SIG-M5 (cell line): ENCODE measurements around the gene RNF166.

ENCODE experiments used
- DNase-seq: peaks from one replicate; lab custom pipeline; 2025; lab: John Stamatoyannopoulos, UW

The RNF166 gene

GRCh38 chr16:88706965-88707826, 988 bp upstream of the RNF166 start:
- DNase-seq = no peak

GRCh38 chr16:88705801-88706228, 393 bp downstream of the RNF166 start:
- DNase-seq = no peak

DNA sequence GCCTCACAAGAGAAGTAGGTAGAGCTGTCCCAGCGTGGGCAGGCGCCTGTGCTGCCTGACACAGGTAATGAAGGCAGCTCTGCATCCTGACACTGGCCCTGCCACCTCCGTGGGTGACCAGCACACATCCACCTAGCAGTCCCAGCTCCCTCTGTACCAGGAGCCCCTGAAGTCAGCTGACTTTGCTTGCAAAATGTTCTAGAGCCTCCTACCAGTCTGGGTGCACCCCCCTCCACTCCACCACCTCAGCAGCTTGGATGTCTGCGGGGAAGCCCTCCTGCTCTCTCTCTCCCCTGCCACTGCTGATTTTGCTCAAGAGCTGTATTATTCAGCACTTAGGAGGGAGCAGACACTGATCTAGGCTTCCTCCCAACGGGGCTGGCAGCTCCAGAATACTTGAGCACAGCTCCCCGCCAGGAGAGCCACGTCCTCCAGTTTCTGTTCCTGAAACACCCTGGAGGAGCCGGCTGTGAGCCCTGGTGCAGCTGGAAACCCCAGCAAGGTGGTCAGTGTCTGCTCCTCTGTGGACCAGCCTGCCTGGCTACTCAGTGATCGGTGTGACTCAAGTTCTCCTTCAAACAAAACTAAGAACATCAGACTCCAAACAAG, 1.0 kb downstream of the RNF166 start:
- DNase-seq = peak; percentile 18

- DNase-seq = no peak
These were observed 2.5 kb downstream of the RNF166 start for GRCh38 chr16:88703486-88704309.

DNA sequence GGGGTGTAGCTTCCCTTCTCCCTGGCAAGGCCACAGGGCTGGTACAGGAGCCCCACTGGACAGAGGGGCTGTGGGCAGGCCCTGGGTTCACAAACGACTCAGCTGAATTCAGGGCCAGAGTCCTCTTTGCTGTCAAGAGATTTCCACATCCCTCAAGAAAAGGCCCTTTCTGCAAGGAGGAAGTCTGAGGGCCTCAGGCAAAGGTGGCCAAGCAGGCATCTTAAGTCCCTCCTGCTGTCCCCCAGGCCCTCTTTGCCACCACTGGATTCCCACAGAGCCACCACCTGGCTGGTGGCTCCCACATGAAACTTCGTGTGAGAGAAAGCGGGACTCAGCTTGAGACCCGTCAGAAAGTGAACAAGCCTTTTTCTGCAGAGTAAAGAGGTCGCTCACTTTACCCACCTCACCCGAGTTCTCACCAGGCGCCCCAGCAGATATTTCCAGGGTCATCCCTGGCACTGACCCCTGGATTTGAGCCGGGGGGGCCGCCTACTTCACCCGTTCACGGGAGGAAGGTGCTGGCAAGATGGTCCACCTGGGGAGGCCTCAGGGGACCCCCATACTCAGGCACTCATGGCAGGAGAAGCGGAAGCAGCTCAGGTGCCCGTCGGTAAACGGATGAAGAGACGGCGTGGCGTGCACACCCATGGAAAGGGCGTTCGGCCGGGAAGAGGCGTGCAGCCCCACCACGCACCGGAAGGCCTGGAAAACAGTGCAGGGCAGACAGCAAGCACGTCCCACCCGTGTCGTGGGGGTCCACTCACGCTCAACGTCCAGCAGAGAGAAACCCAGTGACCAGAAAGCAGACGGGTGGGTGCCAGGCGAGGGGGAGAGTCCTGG, 3.6 kb downstream of the RNF166 start:
- no peak for DNase-seq

GRCh38 chr16:88701581-88702370, 4.4 kb downstream of the RNF166 start:
- DNase-seq = no peak

DNA sequence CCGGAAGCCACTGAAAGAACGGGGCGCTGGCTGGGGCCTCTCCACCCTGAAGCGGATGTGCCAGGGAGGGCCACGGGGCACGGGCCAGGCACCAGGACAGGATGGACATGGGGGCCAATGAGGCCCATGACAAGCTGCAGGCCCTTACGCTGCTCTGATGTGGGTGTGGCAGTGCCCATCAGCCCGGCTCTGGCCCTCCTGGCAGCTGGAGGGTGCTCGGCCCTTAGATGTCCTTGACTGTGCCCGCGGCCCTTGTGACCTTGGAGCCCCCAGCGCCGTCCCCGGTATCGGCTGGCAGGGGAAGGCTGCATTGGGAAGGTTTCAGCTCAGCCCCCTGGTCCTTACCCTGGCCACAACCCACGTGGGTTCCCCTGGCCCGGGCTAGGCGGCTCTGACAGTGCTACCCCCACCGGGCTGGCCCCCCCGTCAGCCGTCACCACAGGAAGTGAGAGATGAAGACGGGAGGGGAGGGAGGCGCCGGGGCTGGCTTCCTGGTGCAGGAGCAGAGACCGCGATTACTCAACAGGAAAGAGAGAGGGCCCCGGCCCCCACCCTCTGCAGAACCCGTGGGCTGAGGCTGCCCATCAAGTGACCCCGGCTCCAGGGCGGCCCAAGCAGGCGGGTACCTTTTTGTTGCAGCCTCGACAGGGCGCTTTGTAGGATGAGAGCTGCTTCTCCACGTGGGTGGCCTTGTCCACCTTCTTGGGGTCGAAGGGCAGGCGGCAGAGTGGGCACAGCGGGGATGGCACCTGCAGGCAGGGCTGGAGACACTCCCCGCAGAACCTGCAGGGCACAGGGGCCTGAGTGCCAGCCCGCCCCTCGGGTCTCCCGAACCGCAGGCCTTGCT, 5.3 kb downstream of the RNF166 start:
- DNase-seq = peak; percentile 60

- no peak for DNase-seq
These were observed 5.9 kb downstream of the RNF166 start for GRCh38 chr16:88700322-88700635.

DNA sequence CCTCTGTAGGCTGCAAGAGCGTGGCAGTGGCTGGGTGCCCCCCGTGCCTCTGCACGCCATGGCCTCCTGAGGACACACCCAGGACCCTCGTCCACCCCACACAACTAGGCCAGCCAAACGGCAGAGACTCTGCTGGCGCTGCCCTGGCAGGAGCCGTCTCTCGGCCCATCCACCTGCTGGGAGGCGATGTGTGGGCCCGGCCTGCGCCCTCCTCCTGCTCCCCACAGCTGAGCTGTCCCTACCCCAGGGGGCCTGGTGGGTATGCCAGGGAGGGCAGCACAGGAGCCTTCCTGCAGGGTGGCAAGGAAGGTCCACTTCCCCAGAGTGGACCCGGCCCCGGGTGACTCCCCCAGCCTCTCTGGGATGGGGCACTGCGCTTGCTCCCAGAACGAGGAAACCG, 7.0 kb downstream of the RNF166 start:
- no peak for DNase-seq

DNA sequence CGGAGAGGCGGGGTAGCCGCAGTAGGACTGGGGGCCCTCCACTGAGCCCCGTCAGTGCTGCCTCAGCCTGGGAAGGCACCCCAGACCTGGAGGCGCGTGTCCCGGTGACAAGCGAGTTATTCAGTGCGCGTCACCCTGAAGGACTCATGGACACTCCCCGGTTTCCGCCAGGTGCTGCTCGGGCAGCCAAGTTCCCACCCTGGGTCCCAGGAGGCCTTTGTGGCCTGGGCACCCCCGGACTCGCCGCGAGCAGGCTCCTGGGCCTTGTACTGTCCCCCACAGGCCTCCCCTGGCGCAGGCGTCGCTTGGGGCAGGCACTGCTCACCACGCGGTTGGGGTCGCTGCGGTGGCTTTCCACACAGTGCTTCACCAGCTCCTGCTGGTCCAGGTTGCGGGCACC, 7.6 kb downstream of the RNF166 start:
- no peak for DNase-seq

DNA sequence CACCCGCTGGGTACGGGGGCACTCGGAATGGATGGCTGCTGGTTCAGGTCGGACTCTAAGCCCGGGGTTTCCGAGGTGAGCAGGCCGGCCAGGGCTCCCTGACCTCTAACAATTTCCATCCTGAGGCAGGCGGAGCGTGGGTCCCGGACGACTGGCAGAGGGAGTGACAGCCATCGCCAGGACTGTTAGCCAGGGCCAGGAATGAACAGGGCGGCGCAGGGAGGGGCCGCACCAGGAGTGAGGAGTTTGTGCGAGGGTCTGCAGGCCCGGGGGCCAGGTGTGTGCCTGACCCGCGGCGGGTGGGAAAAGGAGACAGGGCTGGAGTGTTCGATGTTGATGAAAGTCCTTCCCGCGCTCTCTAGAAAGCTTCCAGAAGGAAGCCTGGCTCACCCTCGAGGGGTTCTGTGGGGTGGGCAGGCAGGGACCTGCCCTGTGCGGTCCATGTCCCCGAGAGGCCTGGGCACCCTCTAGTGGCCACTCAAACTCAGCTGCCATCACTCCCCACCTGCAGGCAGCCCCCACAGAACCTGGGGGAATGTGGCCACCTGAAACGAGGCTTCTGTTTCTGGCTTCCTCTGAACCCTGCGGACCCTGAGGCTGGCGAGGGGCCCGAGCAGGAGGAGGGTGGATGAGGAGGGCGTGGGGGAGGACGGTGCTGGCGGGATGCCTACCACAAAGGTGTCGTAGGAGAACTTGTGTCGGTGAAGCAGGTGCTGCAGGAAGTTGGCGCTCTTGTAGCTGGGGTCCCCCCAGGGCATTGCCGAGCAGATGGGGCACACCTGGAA, 8.2 kb downstream of the RNF166 start:
- no peak for DNase-seq

DNA sequence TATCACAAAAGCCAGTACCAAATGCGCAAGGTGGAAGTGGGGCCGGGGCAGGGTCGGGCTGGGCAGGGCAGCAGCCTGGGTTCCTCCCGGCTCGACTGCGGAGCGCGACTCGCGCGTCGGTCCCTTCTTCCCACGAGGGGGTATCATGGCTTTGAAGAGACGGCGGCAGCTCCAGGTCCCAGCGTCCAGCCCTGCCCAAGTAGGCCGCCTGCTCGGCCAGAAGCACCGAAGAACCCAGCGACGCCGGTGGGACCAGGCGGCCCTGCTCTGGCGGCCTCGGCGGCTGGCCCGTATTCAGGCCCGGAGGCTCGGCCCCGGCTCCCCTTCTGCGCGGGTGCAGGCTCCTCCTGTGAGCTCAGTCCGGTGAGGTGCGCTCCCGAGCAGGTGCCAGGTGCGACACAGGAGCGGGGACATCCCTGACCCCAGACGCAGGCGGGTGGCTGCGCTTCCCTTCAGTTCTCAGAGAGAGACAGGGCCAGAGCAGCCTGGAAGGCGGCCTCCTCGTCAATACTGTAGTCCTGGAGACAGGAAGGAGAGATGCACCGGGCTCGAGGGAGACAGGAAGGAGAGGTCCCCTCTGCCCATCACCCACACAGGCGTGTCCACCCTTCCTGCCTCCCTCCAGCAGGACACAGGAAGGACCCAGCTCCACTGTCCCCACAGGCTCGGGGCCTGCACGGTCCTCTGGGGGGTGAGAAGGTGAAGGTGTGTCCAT, 8.9 kb downstream of the RNF166 start:
- DNase-seq = no peak

GRCh38 chr16:88696441-88696840, 9.8 kb downstream of the RNF166 start:
- no peak for DNase-seq

GRCh38 chr16:88695753-88696152, 10.5 kb downstream of the RNF166 start:
- DNase-seq = no peak

DNA sequence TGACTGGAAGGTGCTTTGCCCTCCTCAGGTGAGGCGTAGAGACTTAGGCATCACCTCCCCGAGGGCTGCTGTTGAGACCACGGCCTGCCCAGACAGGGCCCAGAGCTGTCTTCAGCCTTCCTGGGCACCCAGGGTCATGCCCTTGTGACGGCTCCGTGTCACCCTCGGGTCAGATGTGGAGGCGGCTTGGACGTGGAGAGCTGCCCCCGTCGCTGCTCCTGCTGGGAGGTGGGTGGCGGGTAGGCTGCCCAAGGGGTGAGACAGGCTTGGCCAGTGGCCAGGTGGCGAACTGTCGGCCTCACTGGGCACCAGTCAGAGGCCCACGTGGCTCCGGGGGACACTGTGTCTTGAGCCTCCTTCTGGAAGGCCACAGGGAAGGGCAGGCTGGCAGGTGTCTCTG, 11.0 kb downstream of the RNF166 start:
- no peak for DNase-seq

- DNase-seq = no peak
These were observed 11.8 kb downstream of the RNF166 start for GRCh38 chr16:88694221-88695087.

DNA sequence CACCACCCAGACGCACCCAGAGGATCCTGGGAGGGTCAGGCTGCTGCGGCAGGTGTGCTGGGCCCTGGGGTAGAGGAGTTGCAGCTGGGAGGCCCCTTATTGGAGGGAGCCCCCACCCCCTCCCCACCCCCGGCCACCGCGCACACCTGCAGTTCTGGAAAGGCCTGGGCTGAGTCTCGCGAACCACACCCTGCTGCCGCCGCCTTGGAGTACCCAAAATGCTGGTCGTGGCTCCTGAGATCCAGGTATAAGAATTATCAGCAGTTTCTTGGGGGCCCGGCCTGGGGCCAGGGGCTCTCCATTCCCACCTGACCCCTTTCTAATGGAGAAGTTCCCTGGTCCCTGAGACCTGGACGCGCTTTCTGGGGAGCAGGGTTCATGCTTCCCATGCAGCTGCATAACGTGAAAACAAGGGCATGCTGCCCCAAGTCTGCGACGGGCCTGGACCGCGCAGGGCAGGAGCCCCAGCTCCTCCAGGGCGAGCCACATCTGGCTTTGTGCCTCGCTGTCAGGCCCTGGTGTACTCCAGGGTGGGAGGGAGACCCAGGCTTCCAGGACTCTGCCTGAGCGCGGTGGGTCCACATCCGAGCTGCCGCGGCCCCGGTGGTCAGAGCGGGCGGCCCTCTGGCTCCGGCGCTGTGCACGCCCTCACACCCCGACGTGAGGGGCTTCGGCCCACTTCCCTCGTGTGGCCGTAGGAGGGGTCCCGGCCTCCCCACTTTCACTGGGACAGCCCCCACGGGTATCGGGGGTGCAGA, 12.6 kb downstream of the RNF166 start:
- no peak for DNase-seq
